Transverse colon (tissue), 3 donors: ENCODE data around the gene TNFRSF18.

Experiments used
- EP300 ChIP-seq: sonication (generic); formaldehyde crosslinking; IDR thresholded peaks from one replicate; pipeline ENCODE4 v1.6.1; 2017; ENCODE audit warnings: antibody characterized with exemption, low read depth
- POLR2A ChIP-seq: fragments of 450-650 bp; IDR thresholded peaks from one replicate; pipeline ENCODE4 v1.6.1; 2016; ENCODE audit warnings: antibody characterized with exemption, mild to moderate bottlenecking, moderate library complexity
- TF ChIP-seq, protein P1 (sequence below), 5 experiments: fragments of 200-600 bp in 3 of 5; fragments of 450-650 bp in 2 of 5; sonication (generic) in 3 of 5; IDR thresholded peaks; 1 replicate in 2 of 5; 2 replicates in 3 of 5; pipeline ENCODE4 v1.5.1; 2016 to 2017; ENCODE audit warnings: antibody characterized with exemption in 5 of 5, inconsistent platforms in 3 of 5, mild to moderate bottlenecking in 2 of 5, moderate library complexity in 1 of 5

DNA sequence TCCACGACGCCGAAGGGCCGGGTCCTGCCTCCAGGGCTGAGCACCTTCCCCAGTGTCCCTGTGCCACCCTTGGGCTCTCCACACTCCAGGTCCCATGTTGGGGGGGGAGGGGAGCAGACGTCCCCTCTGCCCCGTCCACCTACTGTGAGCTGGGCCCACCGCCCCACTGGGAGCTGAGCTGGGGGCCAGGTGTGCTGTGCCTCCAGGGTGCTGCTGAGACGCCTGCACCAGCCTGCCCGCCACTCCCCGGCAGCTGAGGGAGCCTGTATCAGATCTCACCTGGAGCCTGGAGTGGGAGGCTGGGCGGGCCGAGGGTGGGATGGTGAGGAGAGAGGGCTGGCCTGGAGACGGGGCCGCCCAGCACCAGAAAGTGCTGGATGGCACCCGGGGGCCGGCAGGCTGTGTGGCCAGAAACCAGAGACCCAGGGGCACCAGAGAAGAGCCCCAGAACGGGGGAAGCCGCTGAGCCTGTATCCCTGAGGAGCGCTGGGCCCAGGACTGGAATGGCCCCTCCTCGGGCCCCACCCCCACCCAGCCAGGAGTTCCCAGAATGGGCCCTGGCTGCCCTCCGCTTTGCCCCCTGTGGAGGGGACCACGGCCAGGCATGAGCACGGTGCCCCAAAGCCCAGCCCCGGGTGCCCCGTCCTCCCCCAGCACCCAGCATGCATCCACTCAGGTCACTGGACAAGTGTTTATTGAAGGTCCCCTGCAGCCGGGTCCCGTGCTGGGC lies 3.4 kb downstream of the TNFRSF18 start:
- TF ChIP-seq, protein P1, sequence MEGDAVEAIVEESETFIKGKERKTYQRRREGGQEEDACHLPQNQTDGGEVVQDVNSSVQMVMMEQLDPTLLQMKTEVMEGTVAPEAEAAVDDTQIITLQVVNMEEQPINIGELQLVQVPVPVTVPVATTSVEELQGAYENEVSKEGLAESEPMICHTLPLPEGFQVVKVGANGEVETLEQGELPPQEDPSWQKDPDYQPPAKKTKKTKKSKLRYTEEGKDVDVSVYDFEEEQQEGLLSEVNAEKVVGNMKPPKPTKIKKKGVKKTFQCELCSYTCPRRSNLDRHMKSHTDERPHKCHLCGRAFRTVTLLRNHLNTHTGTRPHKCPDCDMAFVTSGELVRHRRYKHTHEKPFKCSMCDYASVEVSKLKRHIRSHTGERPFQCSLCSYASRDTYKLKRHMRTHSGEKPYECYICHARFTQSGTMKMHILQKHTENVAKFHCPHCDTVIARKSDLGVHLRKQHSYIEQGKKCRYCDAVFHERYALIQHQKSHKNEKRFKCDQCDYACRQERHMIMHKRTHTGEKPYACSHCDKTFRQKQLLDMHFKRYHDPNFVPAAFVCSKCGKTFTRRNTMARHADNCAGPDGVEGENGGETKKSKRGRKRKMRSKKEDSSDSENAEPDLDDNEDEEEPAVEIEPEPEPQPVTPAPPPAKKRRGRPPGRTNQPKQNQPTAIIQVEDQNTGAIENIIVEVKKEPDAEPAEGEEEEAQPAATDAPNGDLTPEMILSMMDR (IDR thresholded peaks at IDR 0.05): no peak
- TF ChIP-seq EP300 (no peak), POLR2A (no peak)
